ENCODE data around the gene CLEC16A. TPM values are rescaled to one million over a fixed set of nuclear protein-coding genes. Genes with fewer than 3 reads are reported as not detected.

CLEC16A gene
- total and polyA plus RNA-seq, 9 of the 15 experiments (the other 6 are each of a cell fraction or from before 2014, with no cell fraction given) = 1.00 to 22.3 (median 10.0) TPM

DNA sequence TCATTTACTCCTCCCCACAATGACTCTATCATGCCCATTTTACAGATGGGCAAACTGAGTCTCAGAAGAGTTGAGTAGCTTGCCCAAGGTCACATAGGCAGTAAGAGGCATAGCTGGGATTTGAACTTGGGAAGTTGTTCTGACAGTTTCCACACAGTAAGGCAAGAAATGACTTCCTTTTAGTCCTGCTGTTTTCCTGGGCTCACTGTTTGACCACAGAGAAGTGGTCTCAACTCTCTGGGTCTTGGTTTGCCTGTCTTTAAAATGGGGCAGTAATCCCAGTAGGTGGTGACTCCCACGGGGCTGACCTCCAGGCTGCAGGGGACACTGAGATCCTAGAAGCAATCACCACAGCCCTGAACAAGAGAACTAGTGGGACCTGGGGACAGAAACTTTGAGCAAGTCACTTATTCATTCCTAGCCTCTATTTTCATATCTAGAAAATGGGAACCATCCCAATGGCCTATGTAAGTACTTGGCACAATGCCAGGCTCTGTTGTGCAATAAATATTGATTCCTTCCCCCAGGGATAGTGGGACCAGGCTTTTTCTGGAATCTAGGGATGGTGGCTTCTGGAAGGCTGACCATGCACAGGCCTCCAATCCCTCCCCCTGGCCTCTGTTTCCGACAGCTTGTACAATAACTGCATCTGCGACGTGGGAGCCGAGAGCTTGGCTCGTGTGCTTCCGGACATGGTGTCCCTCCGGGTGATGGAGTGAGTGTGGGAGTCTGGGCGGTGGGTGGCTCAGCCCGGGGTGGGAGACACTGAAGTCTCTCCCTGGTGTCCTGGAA, 22.6 kb upstream of the CLEC16A start (continued):
- TF ChIP-seq ESRRA (IDR thresholded peaks at IDR 0.05; ENCODE audit: borderline replicate concordance, low read depth) (peak; percentile 91), CEBPG (CRISPR knock-in tag; IDR thresholded peaks at IDR 0.05) (peak; percentile 40; the same call in 1 of the 2 replicates), CEBPG (tag; conservative IDR thresholded peaks at IDR 0.05 in 1 of 2, IDR thresholded peaks at IDR 0.05 in 1 of 2) (peak; percentile 42 to 73; a peak in 3 of 4 replicates)
- TF ChIP-seq, protein P1, sequence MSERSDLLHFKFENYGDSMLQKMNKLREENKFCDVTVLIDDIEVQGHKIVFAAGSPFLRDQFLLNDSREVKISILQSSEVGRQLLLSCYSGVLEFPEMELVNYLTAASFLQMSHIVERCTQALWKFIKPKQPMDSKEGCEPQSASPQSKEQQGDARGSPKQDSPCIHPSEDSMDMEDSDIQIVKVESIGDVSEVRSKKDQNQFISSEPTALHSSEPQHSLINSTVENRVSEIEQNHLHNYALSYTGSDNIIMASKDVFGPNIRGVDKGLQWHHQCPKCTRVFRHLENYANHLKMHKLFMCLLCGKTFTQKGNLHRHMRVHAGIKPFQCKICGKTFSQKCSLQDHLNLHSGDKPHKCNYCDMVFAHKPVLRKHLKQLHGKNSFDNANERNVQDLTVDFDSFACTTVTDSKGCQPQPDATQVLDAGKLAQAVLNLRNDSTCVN (CRISPR knock-in tag; IDR thresholded peaks at IDR 0.05) = no peak

DNA sequence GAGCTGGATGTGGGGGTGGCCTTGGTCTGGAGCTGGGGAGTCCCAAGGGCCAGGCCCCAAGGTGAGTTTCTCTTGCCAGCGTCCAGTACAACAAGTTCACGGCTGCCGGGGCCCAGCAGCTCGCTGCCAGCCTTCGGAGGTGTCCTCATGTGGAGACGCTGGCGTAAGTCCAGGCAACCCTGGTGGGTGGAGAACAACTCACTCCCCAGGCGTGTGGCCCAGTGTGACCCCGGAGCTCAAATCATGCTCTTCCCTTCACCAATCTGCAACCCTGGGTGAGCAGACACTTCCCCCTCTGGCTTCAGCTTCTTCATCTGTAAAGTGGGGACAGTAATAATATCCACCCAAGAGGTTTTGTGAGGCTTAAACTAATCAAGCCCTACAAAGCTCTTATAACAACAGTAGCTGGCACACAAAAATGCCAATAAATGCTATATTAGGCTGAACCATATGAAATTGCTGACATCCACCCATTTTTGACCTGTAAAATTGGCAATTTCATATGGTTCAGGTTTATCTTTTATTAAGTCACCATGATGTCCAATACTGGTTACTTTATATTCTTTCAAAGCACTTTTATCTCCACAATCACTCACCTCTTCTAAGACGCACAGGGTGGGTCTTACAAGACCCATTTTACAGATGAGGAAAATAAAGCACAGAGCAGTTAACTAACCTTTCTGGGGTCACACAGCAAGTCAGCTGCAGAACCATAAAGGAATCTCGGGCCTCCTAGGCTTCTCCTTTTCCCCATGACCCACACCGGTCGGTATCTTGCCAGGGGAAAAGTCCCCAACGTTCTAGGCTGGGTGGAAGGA, 21.8 kb upstream of the CLEC16A start:
- WGBS (ENCODE audit: insufficient coverage, low coverage, missing lambda C conversion rate) = 46% methylated on average over 14 of the region's 14 CpGs
- in situ Hi-C loops (cut with MboI) = no loop called here
- TF ChIP-seq, protein P2, sequence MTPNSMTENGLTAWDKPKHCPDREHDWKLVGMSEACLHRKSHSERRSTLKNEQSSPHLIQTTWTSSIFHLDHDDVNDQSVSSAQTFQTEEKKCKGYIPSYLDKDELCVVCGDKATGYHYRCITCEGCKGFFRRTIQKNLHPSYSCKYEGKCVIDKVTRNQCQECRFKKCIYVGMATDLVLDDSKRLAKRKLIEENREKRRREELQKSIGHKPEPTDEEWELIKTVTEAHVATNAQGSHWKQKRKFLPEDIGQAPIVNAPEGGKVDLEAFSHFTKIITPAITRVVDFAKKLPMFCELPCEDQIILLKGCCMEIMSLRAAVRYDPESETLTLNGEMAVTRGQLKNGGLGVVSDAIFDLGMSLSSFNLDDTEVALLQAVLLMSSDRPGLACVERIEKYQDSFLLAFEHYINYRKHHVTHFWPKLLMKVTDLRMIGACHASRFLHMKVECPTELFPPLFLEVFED (CRISPR knock-in tag; conservative IDR thresholded peaks at IDR 0.05) = no peak
- TF ChIP-seq ZNF3 (CRISPR knock-in tag; IDR thresholded peaks at IDR 0.05) (no peak), ZNF589 (CRISPR knock-in tag; IDR thresholded peaks at IDR 0.05; ENCODE audit: low read depth) (no peak), RBM25 (IDR thresholded peaks at IDR 0.05; ENCODE audit: low read depth, low read length, severe bottlenecking) (peak; percentile 76), COPS2 (conservative IDR thresholded peaks at IDR 0.05) (no peak), DDX20 (tag; IDR thresholded peaks at IDR 0.05; ENCODE audit: low read depth) (no peak), JUND (IDR thresholded peaks at IDR 0.05; ENCODE audit: borderline replicate concordance, low read depth, low read length) (no peak), JUND (tag; IDR thresholded peaks at IDR 0.05; ENCODE audit: borderline replicate concordance, low read depth, low read length) (no peak), RBM17 (IDR thresholded peaks at IDR 0.05; ENCODE audit: borderline replicate concordance, low read depth, low read length) (no peak), BCOR (IDR thresholded peaks at IDR 0.05) (peak; percentile 91), NFYB (IDR thresholded peaks at IDR 0.05; ENCODE audit: extremely low read depth, insufficient read length) (no peak)
- TF ChIP-seq, protein P3, sequence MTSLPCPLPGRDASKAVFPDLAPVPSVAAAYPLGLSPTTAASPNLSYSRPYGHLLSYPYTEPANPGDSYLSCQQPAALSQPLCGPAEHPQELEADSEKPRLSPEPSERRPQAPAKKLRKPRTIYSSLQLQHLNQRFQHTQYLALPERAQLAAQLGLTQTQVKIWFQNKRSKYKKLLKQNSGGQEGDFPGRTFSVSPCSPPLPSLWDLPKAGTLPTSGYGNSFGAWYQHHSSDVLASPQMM (CRISPR knock-in tag; IDR thresholded peaks at IDR 0.05) = no peak

More for the DNA sequence above, 21.8 kb upstream of the CLEC16A start:
- Histone ChIP-seq H3K4me3 (no peak overlapping the region), H3K36me3 (ENCODE audit: control insufficient read depth, insufficient read depth, low read length) (peaks cover 8% of the 10 kb centered on the region; the same call in 1 of the 3 replicates), H3K4me1 (replicated peaks in 1 of 2; ENCODE audit: control insufficient read depth in 2 of 2, insufficient read depth in 2 of 2, low read length in 2 of 2) (peaks cover 3 to 13% of the 10 kb centered on the region in 2 experiments; a peak in 2 of 5 replicates), H3K79me2 (ENCODE audit: control insufficient read depth, insufficient read depth, low read length) (no peaks in the 10 kb centered on the region), H3K27me3 (ENCODE audit: control insufficient read depth in 2 of 2, insufficient read depth in 2 of 2, low read length in 2 of 2) (no peaks in the 10 kb centered on the region), H3K9me3 (replicated peaks; ENCODE audit: control insufficient read depth, insufficient read depth, low read depth, low read length) (no peaks in the 10 kb centered on the region), H4K20me1 (replicated peaks; ENCODE audit: control insufficient read depth, insufficient read depth, low read length) (no peaks in the 10 kb centered on the region; the same call in 1 of the 2 replicates), H3K4me2 (ENCODE audit: insufficient read depth, low read length) (no peak overlapping the region), H3K27ac (ENCODE audit: extremely low read depth, low read depth, low read length) (no peak overlapping the region), H3K9ac (ENCODE audit: insufficient read depth in 1 of 2, low read depth in 2 of 2, low read length in 2 of 2) (0 out of 4 replicates have a peak overlapping the region, but pooled peaks of 1 of the 2 experiments have one; percentile 15), H2AFZ (ENCODE audit: low read depth, low read length) (no peak overlapping the region), H3K9me1 (ENCODE audit: control insufficient read depth, insufficient read depth, low read length) (no peaks in the 10 kb centered on the region)
- BruUV-seq (replicated peaks) = no TSS peak
- FAIRE-seq (no peak), DNase-seq (ENCODE audit: extremely low read depth in 1 of 4, low spot score in 3 of 4) (no peak), ATAC-seq (no peak)
- ChIA-PET POLR2A (interaction anchor here (0.7 to 1.2 kb wide), 4 partner anchors 13 to 178 kb away, joined by 3 to 5 read pairs (median 4); partner anchors contain the start of gene NUBP1), CTCF (ENCODE audit: low intra/inter-chr PET ratio) (no interaction called here)
- intact Hi-C loops (cut with micrococcal nuclease) = no loop called here

All from K562 (cell line).